Esophagus (tissue), 2 donors: ENCODE results near the gene INTS6L. TPM values are rescaled to one million over a fixed set of nuclear protein-coding genes. Genes with fewer than 3 reads are reported as not detected.
A peak's percentile ranks its signal among the peaks of the same experiment; 100 is the strongest.

Source experiments
- H3K27ac ChIP-seq, 2 donors: one replicate each; pipeline ENCODE4 v1.5.1; 2013; ENCODE audit warnings: low read depth in 2 of 2, mild to moderate bottlenecking in 2 of 2, inconsistent platforms in 1 of 2, low read length in 1 of 2, moderate library complexity in 1 of 2
- H3K27me3 ChIP-seq, 2 donors: one replicate each; pipeline ENCODE4 v1.6.1; 2013; ENCODE audit warnings: low read length in 2 of 2, control low read depth in 1 of 2, mild to moderate bottlenecking in 1 of 2; ENCODE audit not compliant: insufficient read depth in 2 of 2, control insufficient read depth in 1 of 2
- H3K36me3 ChIP-seq, 2 donors: one replicate each; pipeline ENCODE4 v1.6.1; 2013; ENCODE audit warnings: low read length in 1 of 2; ENCODE audit not compliant: control insufficient read depth in 2 of 2, insufficient read depth in 2 of 2
- H3K4me1 ChIP-seq, 2 donors: one replicate each; pipeline ENCODE4 v1.6.1; 2013; ENCODE audit warnings: low read length in 1 of 2; ENCODE audit not compliant: control insufficient read depth in 2 of 2, insufficient read depth in 2 of 2
- H3K4me3 ChIP-seq, 2 donors: one replicate each; pipeline ENCODE4 v1.5.1; 2013; ENCODE audit warnings: low read length in 2 of 2, mild to moderate bottlenecking in 2 of 2, low read depth in 1 of 2, moderate library complexity in 1 of 2
- H3K9me3 ChIP-seq, 2 donors: one replicate each; pipeline ENCODE4 v1.6.1; 2013; ENCODE audit warnings: mild to moderate bottlenecking in 2 of 2, low read depth in 1 of 2, low read length in 1 of 2, moderate library complexity in 1 of 2; ENCODE audit not compliant: control insufficient read depth in 2 of 2, insufficient read depth in 1 of 2
- WGBS, 2 donors: extraction: QIAGEN DNeasy Blood & Tissue Kit; methylation state at CpG; one replicate each; pipeline ENCODE4 v1.1.7; 2013; 5-methylcytosine and 5-hydroxymethylcytosine counted together
- polyA plus RNA-seq, 2 donors: library from polyadenylated mRNA; stranded (reverse); fragments of 200-250 nt; gene quantifications; one replicate each; pipeline ENCODE4 v1.2.3, GENCODE V29; 2013
- donor health status: healthy with polysubstance abuse.
- donor health status: Bipolar disorder and iron deficiency.

Gene INTS6L
- polyA plus RNA-seq, 2 donors, result 5.1 to 12.6 TPM

GRCh38 chrX:135497736-135498135 lies 22.7 kb upstream of the INTS6L start:
- Histone ChIP-seq H3K36me3 (no peaks in the 10 kb centered on the region), H3K4me1 (no peaks in the 10 kb centered on the region), H3K4me3 (no peak overlapping the region), H3K27me3 (peaks cover 0 to 3% of the 10 kb centered on the region in 2 donors), H3K27ac (no peak overlapping the region), H3K9me3 (no peaks in the 10 kb centered on the region)
- 68 to 84% methylated on average over 5 of the region's 5 CpGs for WGBS, 2 donors

GRCh38 chrX:135498236-135498635 lies 22.2 kb upstream of the INTS6L start:
- no peaks in the 10 kb centered on the region for H3K36me3 ChIP-seq
- no peaks in the 10 kb centered on the region for H3K4me1 ChIP-seq
- H3K27ac ChIP-seq, result no peak overlapping the region
- H3K9me3 ChIP-seq, result no peaks in the 10 kb centered on the region
- no peak overlapping the region for H3K4me3 ChIP-seq
- H3K27me3 ChIP-seq, result peaks cover 0 to 2% of the 10 kb centered on the region in 2 donors
- WGBS, 2 donors, result 80 to 96% methylated on average over 2 of the region's 2 CpGs

DNA sequence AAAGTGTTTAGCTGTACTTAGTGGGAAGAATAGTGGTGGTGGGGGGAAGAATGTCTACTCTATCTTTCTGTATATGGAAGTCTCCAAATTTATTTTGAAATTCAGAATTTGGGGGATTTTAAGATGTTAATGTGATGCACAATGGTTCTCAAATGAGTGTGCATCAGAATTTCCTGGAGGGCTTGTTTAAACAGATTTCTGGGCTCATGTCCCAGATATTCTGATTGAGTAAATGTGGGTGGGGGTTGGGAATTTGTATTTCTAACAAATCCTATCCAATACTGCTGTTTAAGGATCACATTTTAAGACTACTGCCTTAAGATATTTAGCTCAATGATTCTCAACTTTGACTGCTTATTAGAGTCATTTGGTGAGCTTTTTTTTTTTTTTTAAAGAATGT lies 15.1 kb upstream of the INTS6L start:
- H3K4me1 ChIP-seq, result no peaks in the 10 kb centered on the region
- no peaks in the 10 kb centered on the region for H3K27me3 ChIP-seq
- H3K27ac ChIP-seq, result no peak overlapping the region
- H3K4me3 ChIP-seq, result no peak overlapping the region
- H3K9me3 ChIP-seq, result no peaks in the 10 kb centered on the region
- no peaks in the 10 kb centered on the region for H3K36me3 ChIP-seq

- Histone ChIP-seq H3K27me3 (no peaks in the 10 kb centered on the region), H3K4me1 (no peaks in the 10 kb centered on the region)
- 61 to 84% methylated on average over 2 of the region's 2 CpGs for WGBS, 2 donors
Observed at GRCh38 chrX:135509885-135510284, 10.6 kb upstream of the INTS6L start.

GRCh38 chrX:135512508-135513129 lies 7.8 kb upstream of the INTS6L start:
- H3K27ac ChIP-seq, result no peak overlapping the region
- no peaks in the 10 kb centered on the region for H3K9me3 ChIP-seq
- no peaks in the 10 kb centered on the region for H3K4me1 ChIP-seq
- WGBS, 2 donors, result 60 to 62% methylated on average over 3 of the region's 3 CpGs
- H3K36me3 ChIP-seq, result no peaks in the 10 kb centered on the region
- H3K4me3 ChIP-seq, result no peak overlapping the region
- H3K27me3 ChIP-seq, result no peaks in the 10 kb centered on the region

More at GRCh38 chrX:135509885-135510284, 10.6 kb upstream of the INTS6L start:
- H3K27ac ChIP-seq, result no peak overlapping the region
- H3K36me3 ChIP-seq, result no peaks in the 10 kb centered on the region
- no peak overlapping the region for H3K4me3 ChIP-seq
- no peaks in the 10 kb centered on the region for H3K9me3 ChIP-seq

DNA sequence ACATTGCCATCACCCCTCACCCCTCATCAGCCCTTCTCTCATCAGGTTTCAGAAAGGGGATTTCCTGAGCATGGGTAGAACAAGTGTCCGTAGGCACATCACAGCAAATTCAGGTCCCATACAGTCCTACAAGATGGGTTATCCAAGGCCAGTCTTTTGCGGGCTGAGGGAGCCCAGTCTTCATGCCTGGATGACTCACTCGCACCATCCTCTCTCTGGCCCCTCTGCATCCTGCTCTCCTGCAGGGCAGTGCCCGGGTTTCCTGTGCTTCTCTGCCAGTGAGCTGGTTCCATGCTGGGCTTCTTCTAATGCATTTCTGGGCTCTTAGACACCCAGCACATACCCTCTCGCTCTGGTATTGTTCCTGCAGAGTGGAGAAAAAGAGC lies 7.3 kb upstream of the INTS6L start:
- H3K4me1 ChIP-seq, result no peaks in the 10 kb centered on the region
- 78 to 92% methylated on average over 5 of the region's 5 CpGs for WGBS, 2 donors
- H3K27me3 ChIP-seq, result no peaks in the 10 kb centered on the region
- H3K4me3 ChIP-seq, result no peak overlapping the region
- H3K27ac ChIP-seq, result no peak overlapping the region
- H3K36me3 ChIP-seq, result no peaks in the 10 kb centered on the region
- no peaks in the 10 kb centered on the region for H3K9me3 ChIP-seq

GRCh38 chrX:135516376-135516775 lies 4.1 kb upstream of the INTS6L start:
- no peaks in the 10 kb centered on the region for H3K4me1 ChIP-seq
- no peaks in the 10 kb centered on the region for H3K36me3 ChIP-seq
- 33 to 73% methylated on average over 1 of the region's 1 CpG for WGBS, 2 donors
- no peaks in the 10 kb centered on the region for H3K27me3 ChIP-seq
- H3K9me3 ChIP-seq, result no peaks in the 10 kb centered on the region
- no peak overlapping the region for H3K27ac ChIP-seq
- no peak overlapping the region for H3K4me3 ChIP-seq

- H3K36me3 ChIP-seq, result no peaks in the 10 kb centered on the region
- no peaks in the 10 kb centered on the region for H3K27me3 ChIP-seq
- 61 to 89% methylated on average over 1 of the region's 1 CpG for WGBS, 2 donors
Observed at GRCh38 chrX:135518161-135518560, 2.3 kb upstream of the INTS6L start.

GRCh38 chrX:135520022-135520552 lies 373 bp upstream of the INTS6L start:
- peak overlapping the region; percentile 31 to 72 for H3K4me3 ChIP-seq
- no peaks in the 10 kb centered on the region for H3K36me3 ChIP-seq
- no peaks in the 10 kb centered on the region for H3K27me3 ChIP-seq
- H3K27ac ChIP-seq, result peak overlapping the region in 1 of 2 donors; percentile 96
- WGBS, 2 donors, result 0 to 29% methylated on average over 12 of the region's 12 CpGs
- no peaks in the 10 kb centered on the region for H3K4me1 ChIP-seq
- no peaks in the 10 kb centered on the region for H3K9me3 ChIP-seq

More at GRCh38 chrX:135518161-135518560, 2.3 kb upstream of the INTS6L start:
- H3K4me3 ChIP-seq, result no peak overlapping the region
- H3K9me3 ChIP-seq, result no peaks in the 10 kb centered on the region
- H3K4me1 ChIP-seq, result no peaks in the 10 kb centered on the region
- no peak overlapping the region for H3K27ac ChIP-seq
